HepG2 (cell line): ENCODE measurements around the gene AGRP. TPM values are rescaled to one million over a fixed set of nuclear protein-coding genes. Genes with fewer than 3 reads are reported as not detected.

Source experiments
- ATAC-seq: fragments of 200-7000 bp; cut with Tn5 transposase; 3 replicates; pipeline ENCODE4 v1.9.1; 2020; ENCODE audit warnings: mild to moderate bottlenecking, moderate library complexity
- BruUV-seq: library from RNA; stranded (reverse); fragments of 400-500 nt; replicated peaks from 2 replicates; lab custom pipeline; 2021; lab: Mats Ljungman, UMichigan
- CTCF ChIA-PET: fragments of 300-600 bp; formaldehyde crosslinking; extraction: SDS; loops from one replicate; lab custom pipeline; 2021; ENCODE audit warnings: low total read pairs, inconsistent platforms, low intra/inter-chr PET ratio; lab: Yijun Ruan, JAX
- POLR2A ChIA-PET: fragments of 350-600 bp; sonication (Branson Sonifier 250); formaldehyde crosslinking; loops from one replicate; lab custom pipeline; 2020; ENCODE audit warnings: antibody characterized with exemption, inconsistent platforms; lab: Yijun Ruan, JAX
- DNase-seq: peaks from one replicate; pipeline ENCODE4 v3.0.0-alpha.2; 2015; ENCODE audit warnings: low spot score
- FAIRE-seq: peaks from 3 replicates; lab custom pipeline; 2011; peaks lifted over from hg19 to GRCh38; lab: Jason Lieb, UNC
- H2AFZ ChIP-seq: one replicate; pipeline ENCODE4 v1.6.1; 2011; ENCODE audit warnings: low read length, inconsistent platforms
- H3K27ac ChIP-seq: fragments of 300-600 bp; 3 replicates; pipeline ENCODE4 v1.8.0; 2011; ENCODE audit warnings: mixed run types, mild to moderate bottlenecking, mixed read lengths, low read length, inconsistent platforms; ENCODE audit not compliant: insufficient read depth; ENCODE audit errors: extremely low read length
- H3K27me3 ChIP-seq, 2 experiments: fragments of 200-600 bp in 1 of 2; 2 replicates in 1 of 2; 3 replicates in 1 of 2; pipeline versions ENCODE4 v1.6.0 to v1.8.0; 2011; ENCODE audit warnings: low read length in 2 of 2, mild to moderate bottlenecking in 2 of 2, moderate library complexity in 2 of 2, inconsistent platforms in 1 of 2; ENCODE audit not compliant: insufficient read depth in 2 of 2, control insufficient read depth in 1 of 2
- H3K36me3 ChIP-seq, 2 experiments: fragments of 200-600 bp in 1 of 2; replicated peaks in 1 of 2; 2 replicates in 1 of 2; 3 replicates in 1 of 2; pipeline versions ENCODE4 v1.5.1 to v1.8.0; 2011; ENCODE audit warnings: low read length in 2 of 2, inconsistent platforms in 1 of 2; ENCODE audit not compliant: insufficient read depth in 2 of 2, control insufficient read depth in 1 of 2
- H3K4me1 ChIP-seq: 2 replicates; pipeline ENCODE4 v1.5.1; 2012; ENCODE audit warnings: low read length, inconsistent platforms; ENCODE audit not compliant: insufficient read depth
- H3K4me2 ChIP-seq: 2 replicates; pipeline ENCODE4 v1.6.0; 2011; ENCODE audit warnings: low read depth, low read length, inconsistent platforms
- H3K4me3 ChIP-seq, 3 experiments: fragments of 200-600 bp in 1 of 3; sonication (generic), shearing (Covaris generic) in 1 of 3; replicated peaks in 1 of 3; 2 replicates each; pipeline ENCODE4 v1.5.1; 2011 to 2016; ENCODE audit warnings: low read length in 3 of 3, inconsistent platforms in 2 of 3, low read depth in 2 of 3, mild to moderate bottlenecking in 2 of 3, control low read depth in 1 of 3, mixed read lengths in 1 of 3; ENCODE audit not compliant: insufficient read depth in 1 of 3
- H3K79me2 ChIP-seq: one replicate; pipeline ENCODE4 v1.6.1; 2011; ENCODE audit warnings: low read length, inconsistent platforms; ENCODE audit not compliant: insufficient read depth
- H3K9ac ChIP-seq: 2 replicates; pipeline ENCODE4 v1.6.0; 2011; ENCODE audit warnings: mild to moderate bottlenecking, low read depth, low read length, inconsistent platforms; ENCODE audit not compliant: insufficient read depth
- H3K9me3 ChIP-seq: 2 replicates; pipeline ENCODE4 v1.5.1; 2012; ENCODE audit warnings: mild to moderate bottlenecking, low read length
- H4K20me1 ChIP-seq: 2 replicates; pipeline ENCODE4 v1.6.0; 2011; ENCODE audit warnings: inconsistent platforms, mild to moderate bottlenecking, low read length, moderate library complexity; ENCODE audit not compliant: insufficient read depth
- BORCS8-MEF2B ChIP-seq: sonication (generic); formaldehyde crosslinking; IDR thresholded peaks from 2 replicates; pipeline ENCODE4 v1.8.0; 2022; ENCODE audit warnings: mild to moderate bottlenecking, missing genetic modification reagents
- WGBS: methylation state at CpG from one replicate; pipeline ENCODE4 v1.1.6; 2017; ENCODE audit warnings: low lambda C conversion rate; 5-methylcytosine and 5-hydroxymethylcytosine counted together
- in situ Hi-C: cut with HindIII; loops from 2 replicates; pipeline ENCODE4 v1.10.0; 2017; ENCODE audit warnings: low pct_unique_long_range_greater_than_20kb; ENCODE audit not compliant: extremely low pct_ligation_motif_present
- intact Hi-C: fragments of 100-400 bp; cut with micrococcal nuclease; formaldehyde crosslinking; loops from one replicate; pipeline ENCODE4 v1.10.0; 2022; ENCODE audit not compliant: unreplicated experiment
- polyA plus RNA-seq, 8 experiments: library from polyadenylated mRNA; depleted of rRNA in 3 of 8; stranded (reverse) in 7 of 8; unstranded in 1 of 8; fragments of >200 nt; fragmentation: Illumina TruSeq in 4 of 8; extraction: Trizol in 4 of 8; gene quantifications; 2 replicates each; pipeline versions ENCODE4 v1.2.1 to v1.2.3, GENCODE V29; 2011 to 2016; ENCODE audit warnings: low read depth in 4 of 8, missing spikeins in 1 of 8, mixed read lengths in 1 of 8; ENCODE audit not compliant: insufficient read depth in 1 of 8
- total RNA-seq, 5 experiments: library from RNA; depleted of rRNA; stranded (reverse); fragments of >200 nt; fragmentation: Illumina TruSeq; extraction: Trizol; gene quantifications; 2 replicates each; pipeline ENCODE4 v1.2.3, GENCODE V29; 2016; ENCODE audit warnings: low read depth in 1 of 5
- TF ChIP-seq, protein P1 (sequence below): sonication (generic); formaldehyde crosslinking; IDR thresholded peaks from 2 replicates; pipeline ENCODE4 v1.4.0; 2020; ENCODE audit warnings: missing genetic modification reagents, mild to moderate bottlenecking, borderline replicate concordance
- TF ChIP-seq, protein P2 (sequence below), 2 experiments: IDR thresholded peaks; 2 replicates each; pipeline ENCODE4 v1.6.1; 2011 to 2012; ENCODE audit warnings: low read length in 2 of 2, borderline replicate concordance in 1 of 2, low read depth in 1 of 2, mild to moderate bottlenecking in 1 of 2, moderate library complexity in 1 of 2
- TF ChIP-seq, protein P3 (sequence below): sonication (generic); formaldehyde crosslinking; IDR thresholded peaks from 2 replicates; pipeline ENCODE4 v1.5.1; 2020; ENCODE audit warnings: mild to moderate bottlenecking, moderate library complexity, missing genetic modification reagents
- TF ChIP-seq, protein P4 (sequence below): sonication (generic); formaldehyde crosslinking; conservative IDR thresholded peaks from 2 replicates; pipeline ENCODE4 v1.8.1; 2023; ENCODE audit warnings: missing genetic modification reagents

Gene AGRP
- total and polyA plus RNA-seq, 2 of the 13 experiments (the other 11 are each of a cell fraction or from before 2014, with no cell fraction given): not detected

DNA sequence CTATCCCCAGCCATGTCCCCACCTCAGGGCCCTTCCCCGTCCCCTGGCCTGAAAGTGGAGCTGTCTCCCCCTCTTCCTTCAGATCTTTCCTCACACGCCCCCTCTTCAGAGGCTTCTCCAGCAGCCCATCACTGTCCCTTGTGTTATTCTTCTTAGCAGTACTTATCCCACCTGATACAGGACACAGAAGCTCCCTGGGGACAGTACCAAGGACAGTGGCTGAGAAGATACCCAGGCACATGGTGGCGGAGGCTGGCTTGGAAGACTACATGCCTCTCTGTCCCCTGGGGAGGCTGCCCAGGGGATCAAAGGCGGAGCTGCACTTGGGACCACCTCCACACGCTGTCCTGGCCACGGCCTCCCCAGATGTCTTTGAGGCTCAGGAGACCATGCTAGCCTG, 28.5 kb downstream of the AGRP start:
- Histone ChIP-seq H3K9ac (no peak overlapping the region), H3K4me3 (no peak overlapping the region), H3K4me2 (no peak overlapping the region), H2AFZ (no peak overlapping the region), H4K20me1 (no peaks in the 10 kb centered on the region; the same call in 1 of the 2 replicates), H3K4me1 (peaks cover 26% of the 10 kb centered on the region), H3K9me3 (no peaks in the 10 kb centered on the region), H3K79me2 (no peaks in the 10 kb centered on the region), H3K27ac (no peak overlapping the region)
- in situ Hi-C loops: no loop called here
- FAIRE-seq: no peak
- DNase-seq: no peak
- intact Hi-C loops: no loop called here
- BruUV-seq: no TSS peak
- CTCF ChIA-PET: no interaction called here
- ATAC-seq: no peak
- TF ChIP-seq, protein P1, sequence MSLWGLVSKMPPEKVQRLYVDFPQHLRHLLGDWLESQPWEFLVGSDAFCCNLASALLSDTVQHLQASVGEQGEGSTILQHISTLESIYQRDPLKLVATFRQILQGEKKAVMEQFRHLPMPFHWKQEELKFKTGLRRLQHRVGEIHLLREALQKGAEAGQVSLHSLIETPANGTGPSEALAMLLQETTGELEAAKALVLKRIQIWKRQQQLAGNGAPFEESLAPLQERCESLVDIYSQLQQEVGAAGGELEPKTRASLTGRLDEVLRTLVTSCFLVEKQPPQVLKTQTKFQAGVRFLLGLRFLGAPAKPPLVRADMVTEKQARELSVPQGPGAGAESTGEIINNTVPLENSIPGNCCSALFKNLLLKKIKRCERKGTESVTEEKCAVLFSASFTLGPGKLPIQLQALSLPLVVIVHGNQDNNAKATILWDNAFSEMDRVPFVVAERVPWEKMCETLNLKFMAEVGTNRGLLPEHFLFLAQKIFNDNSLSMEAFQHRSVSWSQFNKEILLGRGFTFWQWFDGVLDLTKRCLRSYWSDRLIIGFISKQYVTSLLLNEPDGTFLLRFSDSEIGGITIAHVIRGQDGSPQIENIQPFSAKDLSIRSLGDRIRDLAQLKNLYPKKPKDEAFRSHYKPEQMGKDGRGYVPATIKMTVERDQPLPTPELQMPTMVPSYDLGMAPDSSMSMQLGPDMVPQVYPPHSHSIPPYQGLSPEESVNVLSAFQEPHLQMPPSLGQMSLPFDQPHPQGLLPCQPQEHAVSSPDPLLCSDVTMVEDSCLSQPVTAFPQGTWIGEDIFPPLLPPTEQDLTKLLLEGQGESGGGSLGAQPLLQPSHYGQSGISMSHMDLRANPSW (CRISPR knock-in tag): no peak
- TF ChIP-seq, protein P2, sequence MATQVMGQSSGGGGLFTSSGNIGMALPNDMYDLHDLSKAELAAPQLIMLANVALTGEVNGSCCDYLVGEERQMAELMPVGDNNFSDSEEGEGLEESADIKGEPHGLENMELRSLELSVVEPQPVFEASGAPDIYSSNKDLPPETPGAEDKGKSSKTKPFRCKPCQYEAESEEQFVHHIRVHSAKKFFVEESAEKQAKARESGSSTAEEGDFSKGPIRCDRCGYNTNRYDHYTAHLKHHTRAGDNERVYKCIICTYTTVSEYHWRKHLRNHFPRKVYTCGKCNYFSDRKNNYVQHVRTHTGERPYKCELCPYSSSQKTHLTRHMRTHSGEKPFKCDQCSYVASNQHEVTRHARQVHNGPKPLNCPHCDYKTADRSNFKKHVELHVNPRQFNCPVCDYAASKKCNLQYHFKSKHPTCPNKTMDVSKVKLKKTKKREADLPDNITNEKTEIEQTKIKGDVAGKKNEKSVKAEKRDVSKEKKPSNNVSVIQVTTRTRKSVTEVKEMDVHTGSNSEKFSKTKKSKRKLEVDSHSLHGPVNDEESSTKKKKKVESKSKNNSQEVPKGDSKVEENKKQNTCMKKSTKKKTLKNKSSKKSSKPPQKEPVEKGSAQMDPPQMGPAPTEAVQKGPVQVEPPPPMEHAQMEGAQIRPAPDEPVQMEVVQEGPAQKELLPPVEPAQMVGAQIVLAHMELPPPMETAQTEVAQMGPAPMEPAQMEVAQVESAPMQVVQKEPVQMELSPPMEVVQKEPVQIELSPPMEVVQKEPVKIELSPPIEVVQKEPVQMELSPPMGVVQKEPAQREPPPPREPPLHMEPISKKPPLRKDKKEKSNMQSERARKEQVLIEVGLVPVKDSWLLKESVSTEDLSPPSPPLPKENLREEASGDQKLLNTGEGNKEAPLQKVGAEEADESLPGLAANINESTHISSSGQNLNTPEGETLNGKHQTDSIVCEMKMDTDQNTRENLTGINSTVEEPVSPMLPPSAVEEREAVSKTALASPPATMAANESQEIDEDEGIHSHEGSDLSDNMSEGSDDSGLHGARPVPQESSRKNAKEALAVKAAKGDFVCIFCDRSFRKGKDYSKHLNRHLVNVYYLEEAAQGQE (IDR thresholded peaks at IDR 0.05; ENCODE audit: borderline replicate concordance in 1 of 2, low read depth in 1 of 2, low read length in 2 of 2): peak in 1 of 2 experiments; percentile 57; a peak in 1 of 4 replicates
- no peak for TF ChIP-seq BORCS8-MEF2B (CRISPR knock-in tag)
- TF ChIP-seq, protein P3, sequence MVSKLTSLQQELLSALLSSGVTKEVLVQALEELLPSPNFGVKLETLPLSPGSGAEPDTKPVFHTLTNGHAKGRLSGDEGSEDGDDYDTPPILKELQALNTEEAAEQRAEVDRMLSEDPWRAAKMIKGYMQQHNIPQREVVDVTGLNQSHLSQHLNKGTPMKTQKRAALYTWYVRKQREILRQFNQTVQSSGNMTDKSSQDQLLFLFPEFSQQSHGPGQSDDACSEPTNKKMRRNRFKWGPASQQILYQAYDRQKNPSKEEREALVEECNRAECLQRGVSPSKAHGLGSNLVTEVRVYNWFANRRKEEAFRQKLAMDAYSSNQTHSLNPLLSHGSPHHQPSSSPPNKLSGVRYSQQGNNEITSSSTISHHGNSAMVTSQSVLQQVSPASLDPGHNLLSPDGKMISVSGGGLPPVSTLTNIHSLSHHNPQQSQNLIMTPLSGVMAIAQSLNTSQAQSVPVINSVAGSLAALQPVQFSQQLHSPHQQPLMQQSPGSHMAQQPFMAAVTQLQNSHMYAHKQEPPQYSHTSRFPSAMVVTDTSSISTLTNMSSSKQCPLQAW (CRISPR knock-in tag): no peak
- TF ChIP-seq, protein P4, sequence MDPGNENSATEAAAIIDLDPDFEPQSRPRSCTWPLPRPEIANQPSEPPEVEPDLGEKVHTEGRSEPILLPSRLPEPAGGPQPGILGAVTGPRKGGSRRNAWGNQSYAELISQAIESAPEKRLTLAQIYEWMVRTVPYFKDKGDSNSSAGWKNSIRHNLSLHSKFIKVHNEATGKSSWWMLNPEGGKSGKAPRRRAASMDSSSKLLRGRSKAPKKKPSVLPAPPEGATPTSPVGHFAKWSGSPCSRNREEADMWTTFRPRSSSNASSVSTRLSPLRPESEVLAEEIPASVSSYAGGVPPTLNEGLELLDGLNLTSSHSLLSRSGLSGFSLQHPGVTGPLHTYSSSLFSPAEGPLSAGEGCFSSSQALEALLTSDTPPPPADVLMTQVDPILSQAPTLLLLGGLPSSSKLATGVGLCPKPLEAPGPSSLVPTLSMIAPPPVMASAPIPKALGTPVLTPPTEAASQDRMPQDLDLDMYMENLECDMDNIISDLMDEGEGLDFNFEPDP (CRISPR knock-in tag): no peak
- TF ChIP-seq, all 625 proteins: peak for 1
- Histone ChIP-seq H3K27me3 (no peaks in the 10 kb centered on the region), H3K36me3 (peaks cover 9 to 14% of the 10 kb centered on the region in 2 experiments; a peak in 3 of 5 replicates)
- WGBS: 98% methylated on average over 6 of the region's 6 CpGs
- POLR2A ChIA-PET: no interaction called here
